Diencephalon (tissue), 1 donor: Measurements from ENCODE around the gene SLFN14. TPM values are rescaled to one million over a fixed set of nuclear protein-coding genes. Genes with fewer than 3 reads are reported as not detected.

Experiments
- small RNA-seq: library from RNA; depleted of rRNA; stranded (forward); fragments of <200 nt; gene quantifications from one replicate; pipeline ENCODE3, GENCODE V24; 2014
- total RNA-seq: library from RNA; depleted of rRNA; stranded (reverse); fragments of >200 nt; gene quantifications from one replicate; pipeline ENCODE4 v1.2.3, GENCODE V29; 2014

SLFN14 gene
- 0.23 TPM for total RNA-seq

DNA sequence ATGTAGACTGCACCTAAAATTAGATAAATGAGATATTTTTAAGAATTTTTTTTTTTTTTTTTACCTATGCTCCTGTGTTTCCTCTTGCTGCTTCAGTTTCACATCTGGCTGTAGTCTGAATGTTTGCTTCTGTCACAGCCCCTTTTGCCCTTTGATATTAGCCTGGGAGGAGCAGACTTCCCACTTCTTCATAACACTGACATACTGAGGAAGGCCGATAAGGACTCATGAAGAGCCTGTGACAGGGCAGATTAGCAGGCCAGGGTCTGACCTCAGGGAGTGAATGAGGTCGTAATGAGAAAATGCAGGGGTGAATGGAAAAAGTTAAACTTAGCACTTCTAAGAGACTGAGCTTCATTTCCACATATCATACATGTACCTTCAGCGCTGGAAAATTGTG is at the start of gene SLFN14:
Gene SLFN14, minus strand, starts transcription at position 117 of the 400 bp plus-strand sequence. CDS start 2,757 bp downstream, outside the sequence.

GRCh38 chr17:35587074-35587961 is 26.7 kb upstream of the SLFN14 start, which contains the start of gene AP2B1:
AP2B1 (plus strand) TSS chr17:35587322; CDS start chr17:35594031, 6,709 bp downstream.

DNA sequence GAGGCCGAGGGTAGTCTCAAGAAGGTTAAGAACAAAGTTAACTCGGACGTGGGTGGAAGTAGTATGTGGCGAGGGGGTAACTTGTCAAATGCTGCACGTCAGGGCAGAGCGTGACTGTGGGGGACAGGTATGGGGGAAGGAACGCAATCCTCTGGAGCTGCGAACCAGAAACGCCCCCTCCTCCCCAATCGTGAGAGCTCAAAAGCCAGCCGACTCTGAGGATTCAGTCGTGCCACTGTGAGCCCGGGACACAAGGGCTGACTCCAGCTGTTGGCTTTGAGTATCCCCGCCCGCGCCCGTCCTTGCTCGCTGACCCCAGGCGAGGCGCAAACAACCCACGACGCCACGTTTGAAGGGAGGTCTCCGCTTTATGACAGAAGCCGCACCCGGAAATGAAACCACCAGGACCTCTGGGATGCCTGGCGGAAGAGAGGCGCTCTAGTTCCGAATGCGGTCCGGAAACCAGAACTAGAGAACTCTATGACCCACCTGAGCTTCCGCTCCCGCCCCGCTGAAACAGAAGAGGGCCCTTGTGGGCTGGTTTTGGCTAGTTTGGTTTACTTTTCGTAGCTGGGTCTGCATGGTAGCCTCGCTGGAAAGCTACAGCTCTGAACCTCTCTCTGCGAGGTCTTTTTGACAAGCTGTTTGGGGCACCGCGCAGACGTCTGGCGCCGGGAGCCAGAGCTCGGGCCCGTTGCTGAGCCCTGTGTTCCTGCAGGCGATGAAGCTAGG is 17.7 kb upstream of the SLFN14 start, which contains the start of gene PEX12:
Gene PEX12, minus strand, starts transcription at position 375 of the 732 bp plus-strand sequence. CDS start 550 bp downstream, outside the sequence.

DNA sequence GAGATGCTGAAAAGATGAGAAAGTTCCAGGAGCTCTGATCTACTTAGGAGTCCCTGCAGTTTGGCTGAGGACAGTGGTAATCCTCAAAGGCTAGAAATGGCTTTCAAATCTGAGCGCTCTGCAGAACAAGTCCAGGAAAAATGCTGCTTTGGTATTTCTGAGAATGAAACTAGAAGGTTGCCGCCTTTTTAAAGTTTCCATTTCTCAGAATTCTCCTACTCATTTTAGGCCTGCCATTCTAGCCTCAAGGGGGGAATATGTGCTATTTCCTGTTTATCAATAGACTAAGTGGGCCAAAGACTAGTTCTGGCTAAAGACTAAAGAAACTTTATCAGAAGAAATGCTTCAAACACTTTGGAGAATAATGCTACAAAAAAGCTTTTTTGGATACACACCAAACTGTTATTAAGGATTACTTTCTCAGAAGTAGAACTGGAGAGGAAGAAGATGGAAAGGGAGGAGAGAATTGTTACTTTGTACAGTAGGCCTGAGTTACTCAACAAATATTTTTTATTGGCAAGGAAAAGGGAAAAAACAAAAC is 22.9 kb downstream of the SLFN14 start, which contains the start of gene SLFN12L:
Gene SLFN12L, minus strand, starts transcription at position 78 of the 541 bp plus-strand sequence. CDS start 15,314 bp downstream, outside the sequence.

Small RNA genes lying within 50 kb of the gene (small RNA-seq; reads per million reads assigned to genes)
- not detected for gene AC004134.1
- gene AC015911.1: not detected
- gene SNORD7: 28.0 reads per million, percentile 95 among the genes with 10 or more reads in this experiment

Other genes starting within 250 kb of the SLFN14 start
- gene SLFN11, start 187.2 kb downstream of the SLFN14 start, total RNA-seq: 7.8 TPM
- gene SLFN12, start 128.3 kb downstream of the SLFN14 start, total RNA-seq: 8.8 TPM
- gene SLFN13, start 112.1 kb downstream of the SLFN14 start, total RNA-seq: 1.4 TPM
- gene SLFN12L, start 23.1 kb downstream of the SLFN14 start, total RNA-seq: 0.46 TPM
- 7.2 TPM for gene PEX12, start 17.8 kb upstream of the SLFN14 start, total RNA-seq
- gene AP2B1, start 26.5 kb upstream of the SLFN14 start, total RNA-seq: 287 TPM
- gene RASL10B, start 170.8 kb upstream of the SLFN14 start, total RNA-seq: 20.3 TPM
- gene GAS2L2, start 192.4 kb upstream of the SLFN14 start, total RNA-seq: 1.2 TPM
- not detected for gene C17orf50, start 200.1 kb upstream of the SLFN14 start, total RNA-seq
- gene MMP28, start 234.8 kb upstream of the SLFN14 start, total RNA-seq: 15.2 TPM
- gene TAF15, start 248.7 kb upstream of the SLFN14 start, total RNA-seq: 75.4 TPM